HepG2 (cell line): ENCODE results near the gene OAF. TPM values are rescaled to one million over a fixed set of nuclear protein-coding genes. Genes with fewer than 3 reads are reported as not detected.

Source experiments
- BRCA1 ChIP-seq: sonication (generic); formaldehyde crosslinking; IDR thresholded peaks from 2 replicates; pipeline ENCODE4 v1.4.0; 2020; ENCODE audit warnings: missing genetic modification reagents
- FOXA3 ChIP-seq: IDR thresholded peaks from 2 replicates; pipeline ENCODE4 v1.6.1; 2016; ENCODE audit warnings: missing genetic modification reagents, missing compliant biosample characterization
- HDAC1 ChIP-seq: sonication (generic); formaldehyde crosslinking; IDR thresholded peaks from 2 replicates; pipeline ENCODE4 v1.5.1; 2020; ENCODE audit warnings: mild to moderate bottlenecking, missing genetic modification reagents
- IKZF4 ChIP-seq: sonication (generic); formaldehyde crosslinking; IDR thresholded peaks from 2 replicates; pipeline ENCODE4 v1.5.1; 2020; ENCODE audit warnings: borderline replicate concordance, mild to moderate bottlenecking, low read depth, missing genetic modification reagents; ENCODE audit errors: not compliant biosample characterization
- PAX8 ChIP-seq: sonication (generic); formaldehyde crosslinking; IDR thresholded peaks from 2 replicates; pipeline ENCODE4 v1.8.0; 2022; ENCODE audit warnings: mild to moderate bottlenecking, missing genetic modification reagents, borderline replicate concordance
- PITX1 ChIP-seq: sonication (generic); formaldehyde crosslinking; IDR thresholded peaks from 2 replicates; pipeline ENCODE4 v1.5.1; 2020; ENCODE audit warnings: mild to moderate bottlenecking, missing genetic modification reagents
- POLR2A ChIP-seq, 2 experiments: IDR thresholded peaks; 2 replicates each; pipeline ENCODE4 v1.6.1; 2011; ENCODE audit warnings: low read depth in 2 of 2, low read length in 2 of 2, mild to moderate bottlenecking in 1 of 2, moderate library complexity in 1 of 2; ENCODE audit not compliant: insufficient read depth in 1 of 2
- REPIN1 ChIP-seq: sonication (generic); formaldehyde crosslinking; IDR thresholded peaks from 2 replicates; pipeline ENCODE4 v1.8.0; 2022; ENCODE audit warnings: missing genetic modification reagents, low read depth, mild to moderate bottlenecking, borderline replicate concordance
- U2AF2 ChIP-seq: fragments of 200-400 bp; formaldehyde crosslinking; IDR thresholded peaks from 2 replicates; pipeline ENCODE4 v1.6.1; 2017; ENCODE audit warnings: low read depth, mild to moderate bottlenecking, low read length
- WIZ ChIP-seq: sonication (generic); formaldehyde crosslinking; IDR thresholded peaks from 2 replicates; pipeline ENCODE4 v1.5.1; 2020; ENCODE audit warnings: mild to moderate bottlenecking, missing genetic modification reagents
- YEATS4 ChIP-seq: sonication (generic); formaldehyde crosslinking; IDR thresholded peaks from 2 replicates; pipeline ENCODE4 v1.4.0; 2020; ENCODE audit warnings: missing genetic modification reagents, borderline replicate concordance
- ZBTB39 ChIP-seq: sonication (generic); formaldehyde crosslinking; IDR thresholded peaks from 2 replicates; pipeline ENCODE4 v1.5.0; 2020; ENCODE audit warnings: missing genetic modification reagents
- ZFP91 ChIP-seq: sonication (generic); formaldehyde crosslinking; IDR thresholded peaks from 2 replicates; pipeline ENCODE4 v1.9.0; 2022; ENCODE audit warnings: missing genetic modification reagents, mild to moderate bottlenecking, borderline replicate concordance
- ZHX1 ChIP-seq: sonication (generic); formaldehyde crosslinking; IDR thresholded peaks from 2 replicates; pipeline ENCODE4 v1.8.1; 2022; ENCODE audit warnings: low read depth, mild to moderate bottlenecking, missing genetic modification reagents
- ZNF44 ChIP-seq: sonication (generic); formaldehyde crosslinking; IDR thresholded peaks from 2 replicates; pipeline ENCODE4 v1.5.1; 2020; ENCODE audit warnings: mild to moderate bottlenecking, missing genetic modification reagents
- ZNF614 ChIP-seq: IDR thresholded peaks from 2 replicates; pipeline ENCODE4 v1.6.1; 2018; ENCODE audit warnings: missing biosample characterization, missing genetic modification reagents, inconsistent platforms, borderline replicate concordance
- ZNF709 ChIP-seq: sonication (generic); formaldehyde crosslinking; IDR thresholded peaks from 2 replicates; pipeline ENCODE4 v1.5.0; 2020; ENCODE audit warnings: mild to moderate bottlenecking, missing genetic modification reagents
- ZNF710 ChIP-seq: sonication (generic); formaldehyde crosslinking; IDR thresholded peaks from 2 replicates; pipeline ENCODE4 v1.5.0; 2020; ENCODE audit warnings: mild to moderate bottlenecking, missing genetic modification reagents, borderline replicate concordance
- ZNF784 ChIP-seq: sonication (generic); formaldehyde crosslinking; IDR thresholded peaks from 2 replicates; pipeline ENCODE4 v1.5.1; 2020; ENCODE audit warnings: missing genetic modification reagents, mild to moderate bottlenecking, borderline replicate concordance
- polyA plus RNA-seq, 8 experiments: library from polyadenylated mRNA; depleted of rRNA in 3 of 8; stranded (reverse) in 7 of 8; unstranded in 1 of 8; fragments of >200 nt; fragmentation: Illumina TruSeq in 4 of 8; extraction: Trizol in 4 of 8; gene quantifications; 2 replicates each; pipeline versions ENCODE4 v1.2.1 to v1.2.3, GENCODE V29; 2011 to 2016; ENCODE audit warnings: low read depth in 4 of 8, missing spikeins in 1 of 8, mixed read lengths in 1 of 8; ENCODE audit not compliant: insufficient read depth in 1 of 8
- total RNA-seq, 5 experiments: library from RNA; depleted of rRNA; stranded (reverse); fragments of >200 nt; fragmentation: Illumina TruSeq; extraction: Trizol; gene quantifications; 2 replicates each; pipeline ENCODE4 v1.2.3, GENCODE V29; 2016; ENCODE audit warnings: low read depth in 1 of 5

OAF gene
- total and polyA plus RNA-seq, 2 of the 13 experiments (the other 11 are each of a cell fraction or from before 2014, with no cell fraction given) = 63.7 to 94.6 TPM

- TF ChIP-seq BRCA1 (CRISPR knock-in tag) = no peak
- TF ChIP-seq PAX8 = no peak
- TF ChIP-seq ZFP91 (CRISPR knock-in tag) = peak; percentile 96
- peak; percentile 75 for TF ChIP-seq HDAC1
- TF ChIP-seq ZBTB39 (CRISPR knock-in tag) = 0 out of 2 replicates have a peak, but pooled peaks have one; percentile 17
- no peak for TF ChIP-seq IKZF4 (CRISPR knock-in tag)
- peak; percentile 54; the same call in 1 of the 2 replicates for TF ChIP-seq ZNF614 (CRISPR knock-in tag)
- TF ChIP-seq ZNF709 (CRISPR knock-in tag) = no peak
- no peak for TF ChIP-seq U2AF2
- peak in 1 of 2 experiments; percentile 40; a peak in 1 of 4 replicates for TF ChIP-seq POLR2A (IDR thresholded peaks at IDR 0.05; ENCODE audit: insufficient read depth in 1 of 2, low read depth in 2 of 2, low read length in 2 of 2)
- TF ChIP-seq YEATS4 (CRISPR knock-in tag) = peak; percentile 53
- TF ChIP-seq FOXA3 (CRISPR knock-in tag) = peak; percentile 55
- peak; percentile 66; the same call in 1 of the 2 replicates for TF ChIP-seq PITX1 (CRISPR knock-in tag)
- TF ChIP-seq ZNF784 = peak; percentile 62; the same call in 1 of the 2 replicates
- TF ChIP-seq ZNF710 = peak; percentile 90; the same call in 1 of the 2 replicates
- no peak for TF ChIP-seq ZNF44 (CRISPR knock-in tag)
- no peak; the same call in 1 of the 2 replicates for TF ChIP-seq WIZ (CRISPR knock-in tag)
- TF ChIP-seq ZHX1 (CRISPR knock-in tag) = peak; percentile 67; the same call in 1 of the 2 replicates
- peak; percentile 76 for TF ChIP-seq REPIN1 (CRISPR knock-in tag)
Measured at GRCh38 chr11:120192831-120193625, 17.8 kb upstream of the OAF start (continued).
